H1 (cell line): ENCODE data around the gene ARL10. TPM values are rescaled to one million over a fixed set of nuclear protein-coding genes. Genes with fewer than 3 reads are reported as not detected.

ENCODE experiments used
- ATF2 ChIP-seq: IDR thresholded peaks from 2 replicates; pipeline ENCODE4 v1.6.1; 2012; ENCODE audit warnings: low read length, inconsistent platforms
- EGR1 ChIP-seq: IDR thresholded peaks from 2 replicates; pipeline ENCODE4 v1.6.1; 2011; ENCODE audit warnings: low read depth, low read length, borderline replicate concordance
- SAP30 ChIP-seq: fragments of 300-600 bp; sonication (generic); IDR thresholded peaks from 2 replicates; pipeline ENCODE4 v1.7.1; 2012; ENCODE audit warnings: low read length, moderate library complexity, mild to moderate bottlenecking, inconsistent platforms; ENCODE audit not compliant: insufficient read depth, insufficient replicate concordance
- SP4 ChIP-seq: IDR thresholded peaks from 2 replicates; pipeline ENCODE4 v1.6.1; 2012; ENCODE audit warnings: low read length, inconsistent platforms
- polyA plus RNA-seq, 7 experiments: library from polyadenylated mRNA; depleted of rRNA in 3 of 7; stranded (reverse) in 5 of 7; unstranded in 2 of 7; fragments of >200 nt in 5 of 7; fragments of 200-250 nt in 2 of 7; gene quantifications; 1 replicate in 5 of 7; 2 replicates in 1 of 7; 4 replicates in 1 of 7; pipeline versions ENCODE4 v1.2.1 to v1.2.3, GENCODE V29; 2011 to 2013; ENCODE audit warnings: missing spikeins in 2 of 7, mixed read lengths in 2 of 7
- total RNA-seq: library from RNA; stranded (reverse); fragmentation: NEBNext Ultra II Directional; extraction: Animal tissue kit (Norgen Biotek cat#: 25700); gene quantifications from 2 replicates; pipeline ENCODE4 v1.2.1, GENCODE V29; 2021

The ARL10 gene
- total and polyA plus RNA-seq, 2 of the 8 experiments (the other 6 are each of a cell fraction or from before 2014, with no cell fraction given) = 3.1 to 7.4 TPM

GRCh38 chr5:176414704-176415103 lies 49.4 kb downstream of the ARL10 start (continued):
- TF ChIP-seq SAP30 = no peak
- no peak for TF ChIP-seq EGR1
- TF ChIP-seq SP4 = no peak
- no peak for TF ChIP-seq ATF2
- TF ChIP-seq, all 59 proteins: peak for 0
